Astrocyte of the cerebellum (primary cell): ENCODE results near the gene LILRA6.
"Not testable (repeated sequence)": the region's sequence is repeated elsewhere in the genome, so short reads cannot be mapped to it uniquely, and the experiment has no call there.

Experiments
- DNase-seq: peaks from one replicate; pipeline ENCODE4 v3.0.0-alpha.2; 2011; ENCODE audit warnings: low read depth
- H3K4me3 ChIP-seq: 2 replicates; pipeline ENCODE4 v1.5.1; 2011; ENCODE audit warnings: mild to moderate bottlenecking, low read depth, low read length, moderate library complexity
- CTCF ChIP-seq: IDR thresholded peaks from 2 replicates; pipeline ENCODE4 v1.5.1; 2012; ENCODE audit warnings: low read length, low read depth, moderate library complexity, mild to moderate bottlenecking; ENCODE audit errors: missing control alignments
- in situ Hi-C: cut with HindIII; loops from 2 replicates; pipeline ENCODE4 v1.10.0; 2017; ENCODE audit warnings: low sequenced_read_pairs

LILRA6 gene

GRCh38 chr19:54247106-54247930 lies 4.7 kb upstream of the LILRA6 start:
- no peak for TF ChIP-seq CTCF
- no peak for DNase-seq
- in situ Hi-C loops: no loop called here
- no peak overlapping the region for H3K4me3 ChIP-seq

GRCh38 chr19:54245936-54246335 lies 3.3 kb upstream of the LILRA6 start:
- H3K4me3 ChIP-seq: no peak overlapping the region
- DNase-seq: no peak
- no peak for TF ChIP-seq CTCF
- in situ Hi-C loops: no loop called here

GRCh38 chr19:54243809-54244208 lies 1.2 kb upstream of the LILRA6 start:
- H3K4me3 ChIP-seq, DNase-seq, in situ Hi-C loops: not testable (repeated sequence)

GRCh38 chr19:54242234-54242633 lies 356 bp downstream of the LILRA6 start:
- in situ Hi-C loops, DNase-seq, H3K4me3 ChIP-seq: not testable (repeated sequence)

- H3K4me3 ChIP-seq, DNase-seq, in situ Hi-C loops: not testable (repeated sequence)
Measured at GRCh38 chr19:54240372-54241336, 1.9 kb downstream of the LILRA6 start.

GRCh38 chr19:54239491-54240371 lies 2.9 kb downstream of the LILRA6 start:
- H3K4me3 ChIP-seq, in situ Hi-C loops, DNase-seq: not testable (repeated sequence)

GRCh38 chr19:54233941-54234340 lies 8.6 kb downstream of the LILRA6 start:
- in situ Hi-C loops: no loop called here
- no peak for DNase-seq
- TF ChIP-seq CTCF: no peak
- H3K4me3 ChIP-seq: no peak overlapping the region
